Measurements from ENCODE around the gene ERCC2. TPM values are rescaled to one million over a fixed set of nuclear protein-coding genes. Genes with fewer than 3 reads are reported as not detected.

ERCC2 gene
- total and polyA plus RNA-seq, 7 experiments from 2014 or later = 4.4 to 25.1 (median 14.9) TPM

- H3K36me3 ChIP-seq (ENCODE audit: control insufficient read depth in 2 of 3, insufficient read depth in 3 of 3, low read length in 3 of 3) = peaks cover 0 to 9% (median 0%) of the 10 kb centered on the region in 3 experiments
- no peaks in the 10 kb centered on the region for H3K9me3 ChIP-seq (ENCODE audit: control insufficient read depth in 2 of 3, low read length in 3 of 3)
- intact Hi-C loops (cut with micrococcal nuclease) = no loop called here
- ChIA-PET POLR2A (no interaction called here), CTCF (no interaction called here)
- ATAC-seq (no peak), DNase-seq (no peak)
- H3K27me3 ChIP-seq (ENCODE audit: control insufficient read depth in 2 of 2, insufficient read depth in 2 of 2, low read length in 2 of 2) = no peaks in the 10 kb centered on the region
- H3K4me1 ChIP-seq (ENCODE audit: control insufficient read depth in 2 of 2, insufficient read depth in 2 of 2, low read length in 2 of 2) = no peaks in the 10 kb centered on the region
- no peak overlapping the region for H3K4me3 ChIP-seq (ENCODE audit: low read length)
- H3K9me3 Mint-ChIP-seq = peaks cover 0 to 1% (median 0%) of the 10 kb centered on the region in 11 donors
- H3K4me3 Mint-ChIP-seq = no peak overlapping the region
- H3K27ac Mint-ChIP-seq = peak overlapping the region in 1 of 9 donors; percentile 9
- peaks cover 0 to 4% (median 0%) of the 10 kb centered on the region in 7 donors for H3K4me1 Mint-ChIP-seq
- no peak overlapping the region for H3K27ac ChIP-seq (ENCODE audit: low read depth, low read length)
- H3K27me3 Mint-ChIP-seq = no peaks in the 10 kb centered on the region
- peaks cover 0 to 24% (median 2%) of the 10 kb centered on the region in 5 donors for H3K36me3 Mint-ChIP-seq
These were observed 65.4 kb downstream of the ERCC2 start for GRCh38 chr19:45305007-45305406.

GRCh38 chr19:45304141-45304926 is 66.0 kb downstream of the ERCC2 start:
- peaks cover 0 to 4% (median 0%) of the 10 kb centered on the region in 7 donors for H3K4me1 Mint-ChIP-seq
- intact Hi-C loops (cut with micrococcal nuclease) = no loop called here
- H3K27ac Mint-ChIP-seq = peak overlapping the region in 2 of 9 donors; percentile 9 to 47
- no peak for DNase-seq
- ChIA-PET POLR2A (no interaction called here), CTCF (interaction anchor here (0.6 kb wide), 1 partner anchor 611 kb away, joined by 3 read pairs; no protein-coding TSS in a partner anchor)
- H3K4me1 ChIP-seq (ENCODE audit: control insufficient read depth in 2 of 2, insufficient read depth in 2 of 2, low read length in 2 of 2) = no peaks in the 10 kb centered on the region
- peaks cover 0 to 1% (median 0%) of the 10 kb centered on the region in 11 donors for H3K9me3 Mint-ChIP-seq
- no peak overlapping the region for H3K4me3 ChIP-seq (ENCODE audit: low read length)
- H3K27me3 ChIP-seq (ENCODE audit: control insufficient read depth in 2 of 2, insufficient read depth in 2 of 2, low read length in 2 of 2) = no peaks in the 10 kb centered on the region
- H3K4me3 Mint-ChIP-seq = no peak overlapping the region
- no peak for ATAC-seq
- H3K36me3 ChIP-seq (ENCODE audit: control insufficient read depth in 2 of 3, insufficient read depth in 3 of 3, low read length in 3 of 3) = peaks cover 0 to 15% (median 0%) of the 10 kb centered on the region in 3 experiments
- H3K36me3 Mint-ChIP-seq = peaks cover 0 to 30% (median 2%) of the 10 kb centered on the region in 5 donors
- H3K27me3 Mint-ChIP-seq = no peaks in the 10 kb centered on the region
- H3K27ac ChIP-seq (ENCODE audit: low read depth, low read length) = no peak overlapping the region
- H3K9me3 ChIP-seq (ENCODE audit: control insufficient read depth in 2 of 3, low read length in 3 of 3) = no peaks in the 10 kb centered on the region

- Mint-ChIP-seq H3K9me3 (peaks cover 0 to 1% (median 0%) of the 10 kb centered on the region in 11 donors), H3K27me3 (no peaks in the 10 kb centered on the region), H3K4me3 (no peak overlapping the region), H3K27ac (peak overlapping the region in 1 of 9 donors; percentile 33), H3K4me1 (peaks cover 0 to 4% (median 0%) of the 10 kb centered on the region in 7 donors), H3K36me3 (peaks cover 0 to 35% (median 4%) of the 10 kb centered on the region in 5 donors)
- Histone ChIP-seq H3K36me3 (ENCODE audit: control insufficient read depth in 2 of 3, insufficient read depth in 3 of 3, low read length in 3 of 3) (peaks cover 0 to 19% (median 0%) of the 10 kb centered on the region in 3 experiments), H3K27ac (ENCODE audit: low read depth, low read length) (no peak overlapping the region), H3K9me3 (ENCODE audit: control insufficient read depth in 2 of 3, low read length in 3 of 3) (no peaks in the 10 kb centered on the region), H3K27me3 (ENCODE audit: control insufficient read depth in 2 of 2, insufficient read depth in 2 of 2, low read length in 2 of 2) (no peaks in the 10 kb centered on the region), H3K4me3 (ENCODE audit: low read length) (no peak overlapping the region), H3K4me1 (ENCODE audit: control insufficient read depth in 2 of 2, insufficient read depth in 2 of 2, low read length in 2 of 2) (no peaks in the 10 kb centered on the region)
- ATAC-seq = no peak
- no peak for DNase-seq
- intact Hi-C loops (cut with micrococcal nuclease) = no loop called here
- ChIA-PET CTCF (no interaction called here), POLR2A (no interaction called here)
These were observed 66.9 kb downstream of the ERCC2 start for GRCh38 chr19:45303269-45304060.

- Histone ChIP-seq H3K4me3 (ENCODE audit: low read length) (no peak overlapping the region), H3K27ac (ENCODE audit: low read depth, low read length) (no peak overlapping the region), H3K27me3 (ENCODE audit: control insufficient read depth in 2 of 2, insufficient read depth in 2 of 2, low read length in 2 of 2) (no peaks in the 10 kb centered on the region), H3K36me3 (ENCODE audit: control insufficient read depth in 2 of 3, insufficient read depth in 3 of 3, low read length in 3 of 3) (peaks cover 0 to 27% (median 0%) of the 10 kb centered on the region in 3 experiments), H3K4me1 (ENCODE audit: control insufficient read depth in 2 of 2, insufficient read depth in 2 of 2, low read length in 2 of 2) (no peaks in the 10 kb centered on the region), H3K9me3 (ENCODE audit: control insufficient read depth in 2 of 3, low read length in 3 of 3) (no peaks in the 10 kb centered on the region)
- Mint-ChIP-seq H3K36me3 (peaks cover 0 to 40% (median 7%) of the 10 kb centered on the region in 5 donors), H3K27me3 (no peaks in the 10 kb centered on the region), H3K27ac (no peak overlapping the region), H3K9me3 (peaks cover 0 to 1% (median 0%) of the 10 kb centered on the region in 11 donors), H3K4me1 (peaks cover 0 to 4% (median 0%) of the 10 kb centered on the region in 7 donors), H3K4me3 (no peak overlapping the region)
- ATAC-seq (no peak), DNase-seq (no peak)
- intact Hi-C loops (cut with micrococcal nuclease) = no loop called here
- ChIA-PET CTCF (no interaction called here), POLR2A (no interaction called here)
These were observed 68.0 kb downstream of the ERCC2 start for GRCh38 chr19:45302416-45302815.

Other genes with a start within 250 kb of the ERCC2 start
- 1 to 10 TPM in 1 of 5 experiments, under 1 TPM in 4; 0.07 to 1.2 (median 0.73) TPM for gene NKPD1, start 209.6 kb downstream of the ERCC2 start, total RNA-seq
- gene NKPD1, start 209.6 kb downstream of the ERCC2 start, polyA plus RNA-seq = under 1 TPM; 0.41 to 0.60 TPM
- 10 to 100 TPM; 44.6 to 61.9 (median 53.0) TPM for gene TRAPPC6A, start 192.3 kb downstream of the ERCC2 start, total RNA-seq
- gene TRAPPC6A, start 192.3 kb downstream of the ERCC2 start, polyA plus RNA-seq = 100 to 1,000 TPM; 173 to 174 TPM
- gene BLOC1S3, start 191.8 kb downstream of the ERCC2 start, total RNA-seq = 10 to 100 TPM; 13.7 to 24.9 (median 15.4) TPM
- gene BLOC1S3, start 191.8 kb downstream of the ERCC2 start, polyA plus RNA-seq = 10 to 100 TPM in 1 of 2 donors, 1 to 10 TPM in 1; 6.9 to 17.4 TPM
- not detected for gene EXOC3L2, start 125.2 kb downstream of the ERCC2 start, total RNA-seq
- not detected for gene EXOC3L2, start 125.2 kb downstream of the ERCC2 start, polyA plus RNA-seq
- 10 to 100 TPM; 22.4 to 39.2 (median 25.5) TPM for gene MARK4, start 119.3 kb downstream of the ERCC2 start, total RNA-seq
- under 1 TPM; 0.70 to 0.74 TPM for gene MARK4, start 119.3 kb downstream of the ERCC2 start, polyA plus RNA-seq
- gene CKM, start 47.7 kb downstream of the ERCC2 start, total RNA-seq = not detected
- not detected for gene CKM, start 47.7 kb downstream of the ERCC2 start, polyA plus RNA-seq
- gene KLC3, start 29.8 kb downstream of the ERCC2 start, total RNA-seq = not detected
- under 1 TPM in 1 of 2 donors, not detected in 1; 0.18 TPM for gene KLC3, start 29.8 kb downstream of the ERCC2 start, polyA plus RNA-seq
- gene PPP1R13L, start 34.5 kb upstream of the ERCC2 start, total RNA-seq = 10 to 100 TPM in 3 of 5 experiments, 1 to 10 TPM in 2; 2.9 to 24.4 (median 11.1) TPM
- under 1 TPM; 0.56 to 0.61 TPM for gene PPP1R13L, start 34.5 kb upstream of the ERCC2 start, polyA plus RNA-seq
- gene POLR1G, start 36.1 kb upstream of the ERCC2 start, total RNA-seq = 1 to 10 TPM in 4 of 5 experiments, under 1 TPM in 1; 0.45 to 8.2 (median 4.7) TPM
- 1 to 10 TPM; 5.1 to 5.4 TPM for gene POLR1G, start 36.1 kb upstream of the ERCC2 start, polyA plus RNA-seq
- 10 to 100 TPM; 45.1 to 88.2 (median 53.4) TPM for gene ERCC1, start 53.3 kb upstream of the ERCC2 start, total RNA-seq
- 10 to 100 TPM; 31.7 to 32.7 TPM for gene ERCC1, start 53.3 kb upstream of the ERCC2 start, polyA plus RNA-seq
- 1,000 to 10,000 TPM in 1 of 5 experiments, 100 to 1,000 TPM in 1, 10 to 100 TPM in 2, 1 to 10 TPM in 1; 2.1 to 1,925 (median 22.8) TPM for gene FOSB, start 97.4 kb upstream of the ERCC2 start, total RNA-seq
- 1 to 10 TPM; 3.0 to 5.3 TPM for gene FOSB, start 97.4 kb upstream of the ERCC2 start, polyA plus RNA-seq
- 1 to 10 TPM in 4 of 5 experiments, under 1 TPM in 1; 0.86 to 3.1 (median 2.4) TPM for gene RTN2, start 126.5 kb upstream of the ERCC2 start, total RNA-seq
- under 1 TPM; 0.30 to 0.37 TPM for gene RTN2, start 126.5 kb upstream of the ERCC2 start, polyA plus RNA-seq
- 1 to 10 TPM; 1.3 to 8.5 (median 7.8) TPM for gene PPM1N, start 127.9 kb upstream of the ERCC2 start, total RNA-seq
- gene PPM1N, start 127.9 kb upstream of the ERCC2 start, polyA plus RNA-seq = 1 to 10 TPM; 2.8 to 4.0 TPM
- 100 to 1,000 TPM in 2 of 5 experiments, 10 to 100 TPM in 3; 71.3 to 206 (median 82.6) TPM for gene VASP, start 136.9 kb upstream of the ERCC2 start, total RNA-seq
- gene VASP, start 136.9 kb upstream of the ERCC2 start, polyA plus RNA-seq = 10 to 100 TPM; 27.0 to 39.7 TPM
- gene OPA3, start 214.2 kb upstream of the ERCC2 start, total RNA-seq = 10 to 100 TPM in 1 of 5 experiments, 1 to 10 TPM in 4; 7.8 to 14.3 (median 9.0) TPM
- gene OPA3, start 214.2 kb upstream of the ERCC2 start, polyA plus RNA-seq = 10 to 100 TPM in 1 of 2 donors, 1 to 10 TPM in 1; 9.2 to 26.1 TPM
- not detected for gene GPR4, start 231.6 kb upstream of the ERCC2 start, total RNA-seq
- not detected for gene GPR4, start 231.6 kb upstream of the ERCC2 start, polyA plus RNA-seq

Data from naive thymus-derived CD4-positive, alpha-beta T cell (primary cell).